Measurements from ENCODE around the gene ADD3. TPM values are rescaled to one million over a fixed set of nuclear protein-coding genes. Genes with fewer than 3 reads are reported as not detected.

Gene ADD3
- total RNA-seq, 1 donor = 536 TPM

DNA sequence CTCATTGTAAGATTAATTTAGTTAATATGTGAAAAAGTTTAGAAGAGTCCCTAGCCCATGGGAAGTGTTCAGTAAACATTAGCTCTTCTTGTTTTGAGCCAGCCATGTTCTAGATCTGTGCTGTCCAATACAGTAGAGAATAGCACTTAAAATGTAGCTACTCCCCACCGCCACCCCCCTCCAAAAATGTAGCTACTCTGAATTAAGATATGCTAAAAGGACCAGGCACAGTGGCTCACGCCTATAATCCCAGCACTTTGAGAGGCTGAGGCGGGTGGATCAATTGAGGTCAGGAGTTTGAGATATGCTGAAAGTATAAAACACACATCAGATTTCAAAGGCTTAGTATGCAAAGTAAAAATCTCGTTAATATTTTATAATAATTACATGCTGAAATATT is 152.3 kb downstream of the ADD3 start:
- Histone ChIP-seq H3K27me3 (ENCODE audit: insufficient read depth, low read length) (peaks cover 50% of the 10 kb centered on the region), H3K9me3 (ENCODE audit: low read depth, low read length) (no peaks in the 10 kb centered on the region), H3K4me3 (ENCODE audit: low read length) (no peak overlapping the region), H3K4me1 (ENCODE audit: insufficient read depth, low read length) (peaks cover 55% of the 10 kb centered on the region)

GRCh38 chr10:110160522-110160921 is 152.7 kb downstream of the ADD3 start:
- Histone ChIP-seq H3K27me3 (ENCODE audit: insufficient read depth, low read length) (peaks cover 49% of the 10 kb centered on the region), H3K9me3 (ENCODE audit: low read depth, low read length) (no peaks in the 10 kb centered on the region), H3K4me3 (ENCODE audit: low read length) (no peak overlapping the region), H3K4me1 (ENCODE audit: insufficient read depth, low read length) (peaks cover 55% of the 10 kb centered on the region)

DNA sequence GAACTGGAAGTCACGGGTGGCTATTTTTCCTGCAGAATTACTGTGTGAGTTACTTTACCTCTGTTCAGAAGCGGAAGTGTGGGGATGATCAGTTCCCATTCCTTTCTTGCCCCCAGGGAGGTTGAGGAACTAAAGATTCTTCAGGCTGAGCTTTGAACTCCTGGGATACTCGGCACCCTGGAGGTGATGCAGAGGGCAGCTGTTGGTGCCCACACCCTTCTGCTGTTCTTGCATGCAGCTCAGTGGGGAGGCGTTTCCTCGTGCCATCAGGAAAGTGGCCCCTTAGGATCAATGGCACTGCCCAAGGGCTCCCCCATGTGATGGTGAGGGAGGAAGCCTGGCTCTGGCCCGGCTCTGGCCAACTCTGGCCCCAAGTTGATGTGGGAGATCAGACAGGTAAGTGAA is 155.0 kb downstream of the ADD3 start:
- no peak overlapping the region for H3K4me3 ChIP-seq (ENCODE audit: low read length)
- H3K27me3 ChIP-seq (ENCODE audit: insufficient read depth, low read length) = peaks cover 64% of the 10 kb centered on the region
- H3K9me3 ChIP-seq (ENCODE audit: low read depth, low read length) = no peaks in the 10 kb centered on the region
- H3K4me1 ChIP-seq (ENCODE audit: insufficient read depth, low read length) = peaks cover 35% of the 10 kb centered on the region

GRCh38 chr10:110163192-110163773 is 155.5 kb downstream of the ADD3 start:
- Histone ChIP-seq H3K9me3 (ENCODE audit: low read depth, low read length) (no peaks in the 10 kb centered on the region), H3K4me1 (ENCODE audit: insufficient read depth, low read length) (peaks cover 35% of the 10 kb centered on the region), H3K27me3 (ENCODE audit: insufficient read depth, low read length) (peaks cover 65% of the 10 kb centered on the region), H3K4me3 (ENCODE audit: low read length) (no peak overlapping the region)

DNA sequence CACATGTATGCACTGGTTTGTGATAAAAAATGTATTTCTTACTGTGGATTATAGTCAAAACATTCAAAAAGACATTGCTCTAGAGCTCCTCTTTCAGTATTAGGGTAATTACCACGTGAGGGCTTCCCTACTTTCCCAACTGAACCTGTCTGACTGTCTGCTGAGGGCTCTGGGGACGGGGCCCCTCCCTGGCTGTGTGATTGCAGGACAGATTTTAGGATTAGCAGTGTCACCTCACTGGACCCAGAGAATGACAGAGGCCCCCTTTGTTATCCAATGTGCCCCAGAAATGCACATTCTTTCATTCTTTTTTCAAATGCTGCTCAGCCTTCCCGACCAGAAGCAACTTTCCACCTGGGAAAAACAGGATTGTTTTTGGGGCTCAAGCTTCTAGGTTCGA is 156.1 kb downstream of the ADD3 start:
- Histone ChIP-seq H3K27me3 (ENCODE audit: insufficient read depth, low read length) (peaks cover 64% of the 10 kb centered on the region), H3K9me3 (ENCODE audit: low read depth, low read length) (no peaks in the 10 kb centered on the region), H3K4me3 (ENCODE audit: low read length) (no peak overlapping the region), H3K4me1 (ENCODE audit: insufficient read depth, low read length) (peaks cover 34% of the 10 kb centered on the region)

GRCh38 chr10:110165239-110165638 is 157.5 kb downstream of the ADD3 start:
- Histone ChIP-seq H3K27me3 (ENCODE audit: insufficient read depth, low read length) (peaks cover 64% of the 10 kb centered on the region), H3K4me1 (ENCODE audit: insufficient read depth, low read length) (peaks cover 30% of the 10 kb centered on the region), H3K9me3 (ENCODE audit: low read depth, low read length) (no peaks in the 10 kb centered on the region), H3K4me3 (ENCODE audit: low read length) (no peak overlapping the region)

DNA sequence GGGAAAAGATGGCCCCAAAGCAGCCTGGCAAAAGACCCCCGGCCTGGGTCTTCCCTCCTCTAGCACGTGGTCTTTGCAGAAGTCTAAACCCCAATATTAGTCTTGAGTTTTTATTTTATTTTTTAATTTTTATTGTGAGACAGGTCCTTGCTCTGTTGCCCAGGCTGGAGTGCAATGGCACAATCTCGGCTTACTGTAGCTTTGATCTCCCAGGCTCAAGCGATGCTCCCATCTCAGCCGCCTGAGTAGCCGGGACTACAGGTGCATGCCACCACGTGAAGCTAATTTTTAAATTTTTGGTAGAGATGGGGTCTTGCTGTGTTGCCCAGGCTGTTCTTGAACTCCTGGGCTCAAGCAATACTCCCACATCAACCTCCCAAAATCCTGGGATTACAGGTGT is 159.4 kb downstream of the ADD3 start:
- Histone ChIP-seq H3K27me3 (ENCODE audit: insufficient read depth, low read length) (peaks cover 61% of the 10 kb centered on the region), H3K9me3 (ENCODE audit: low read depth, low read length) (no peaks in the 10 kb centered on the region)

GRCh38 chr10:110168601-110169481 is 161.1 kb downstream of the ADD3 start:
- peaks cover 26% of the 10 kb centered on the region for H3K4me1 ChIP-seq (ENCODE audit: insufficient read depth, low read length)
- no peaks in the 10 kb centered on the region for H3K9me3 ChIP-seq (ENCODE audit: low read depth, low read length)
- H3K4me3 ChIP-seq (ENCODE audit: low read length) = no peak overlapping the region
- peaks cover 68% of the 10 kb centered on the region for H3K27me3 ChIP-seq (ENCODE audit: insufficient read depth, low read length)

More for the DNA sequence above, 159.4 kb downstream of the ADD3 start:
- Histone ChIP-seq H3K4me3 (ENCODE audit: low read length) (no peak overlapping the region), H3K4me1 (ENCODE audit: insufficient read depth, low read length) (peaks cover 35% of the 10 kb centered on the region)

DNA sequence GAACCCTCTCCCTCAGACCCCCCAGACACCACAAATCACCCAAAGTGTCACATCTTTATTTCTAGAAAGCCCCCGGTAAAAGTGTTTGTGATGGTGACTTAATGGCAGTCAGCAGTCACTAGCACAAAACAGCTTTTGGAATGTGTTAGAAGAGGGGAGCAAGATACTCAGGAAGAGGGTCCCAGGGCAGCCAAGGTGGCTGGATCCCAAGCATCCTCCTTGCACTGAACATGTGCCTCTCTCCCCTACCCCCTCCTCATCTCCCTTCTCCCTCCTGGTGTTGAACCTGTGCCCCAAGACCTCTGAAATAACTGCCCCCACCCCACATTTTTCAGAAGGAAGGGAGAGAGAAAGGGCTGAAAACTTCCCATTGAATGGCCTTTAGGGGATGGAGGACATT is 161.8 kb downstream of the ADD3 start:
- Histone ChIP-seq H3K27me3 (ENCODE audit: insufficient read depth, low read length) (peaks cover 72% of the 10 kb centered on the region), H3K4me3 (ENCODE audit: low read length) (no peak overlapping the region), H3K9me3 (ENCODE audit: low read depth, low read length) (no peaks in the 10 kb centered on the region), H3K4me1 (ENCODE audit: insufficient read depth, low read length) (peaks cover 26% of the 10 kb centered on the region)

- H3K4me1 ChIP-seq (ENCODE audit: insufficient read depth, low read length) = peaks cover 26% of the 10 kb centered on the region
- H3K9me3 ChIP-seq (ENCODE audit: low read depth, low read length) = no peaks in the 10 kb centered on the region
- no peak overlapping the region for H3K4me3 ChIP-seq (ENCODE audit: low read length)
- H3K27me3 ChIP-seq (ENCODE audit: insufficient read depth, low read length) = peaks cover 69% of the 10 kb centered on the region
Measured at GRCh38 chr10:110170142-110170971, 162.6 kb downstream of the ADD3 start.

DNA sequence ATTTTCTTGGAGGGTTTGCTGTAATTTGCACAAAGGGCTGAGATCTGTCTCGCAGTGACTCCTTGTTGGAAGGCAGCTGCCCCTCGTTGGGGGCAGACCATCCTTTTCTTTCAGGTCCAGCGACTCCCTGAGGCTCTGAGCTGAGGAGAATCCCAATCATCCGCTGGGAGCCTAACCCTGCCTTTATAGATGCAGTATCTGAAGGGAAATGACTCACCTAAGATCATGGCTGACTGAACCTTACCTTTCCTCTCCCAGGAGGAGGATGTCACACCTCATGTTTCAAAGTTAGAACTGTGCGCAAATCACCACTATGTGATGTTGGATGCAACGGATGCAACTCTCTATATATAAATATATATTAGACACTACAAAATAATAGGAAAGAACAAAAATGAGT is 163.2 kb downstream of the ADD3 start:
- Histone ChIP-seq H3K27me3 (ENCODE audit: insufficient read depth, low read length) (peaks cover 63% of the 10 kb centered on the region), H3K4me1 (ENCODE audit: insufficient read depth, low read length) (peaks cover 28% of the 10 kb centered on the region), H3K9me3 (ENCODE audit: low read depth, low read length) (no peaks in the 10 kb centered on the region), H3K4me3 (ENCODE audit: low read length) (no peak overlapping the region)

GRCh38 chr10:110172155-110172554 is 164.4 kb downstream of the ADD3 start:
- peaks cover 35% of the 10 kb centered on the region for H3K4me1 ChIP-seq (ENCODE audit: insufficient read depth, low read length)

DNA sequence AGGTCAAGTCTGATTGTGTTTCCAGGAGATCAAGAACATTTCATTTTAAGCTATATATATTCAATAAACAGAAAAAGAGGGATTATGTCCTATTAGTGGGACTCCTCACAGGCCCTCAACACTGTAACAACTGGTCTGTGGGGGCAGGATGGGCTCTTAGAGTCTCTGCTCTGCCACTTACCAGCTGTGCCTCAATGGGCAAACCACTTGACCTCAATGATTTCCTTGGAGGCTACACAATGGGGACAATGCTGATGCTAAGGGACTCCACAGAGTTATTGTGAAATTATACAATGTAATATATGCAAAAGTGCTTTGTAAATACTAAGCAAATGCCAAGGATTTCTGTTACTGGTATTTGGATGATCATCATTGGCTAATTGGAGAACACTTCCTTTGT is 166.4 kb downstream of the ADD3 start:
- peaks cover 44% of the 10 kb centered on the region for H3K27me3 ChIP-seq (ENCODE audit: insufficient read depth, low read length)
- H3K4me1 ChIP-seq (ENCODE audit: insufficient read depth, low read length) = peaks cover 25% of the 10 kb centered on the region
- H3K4me3 ChIP-seq (ENCODE audit: low read length) = no peak overlapping the region
- no peaks in the 10 kb centered on the region for H3K9me3 ChIP-seq (ENCODE audit: low read depth, low read length)

More at GRCh38 chr10:110172155-110172554, 164.4 kb downstream of the ADD3 start:
- Histone ChIP-seq H3K9me3 (ENCODE audit: low read depth, low read length) (no peaks in the 10 kb centered on the region), H3K4me3 (ENCODE audit: low read length) (no peak overlapping the region), H3K27me3 (ENCODE audit: insufficient read depth, low read length) (peaks cover 59% of the 10 kb centered on the region)

DNA sequence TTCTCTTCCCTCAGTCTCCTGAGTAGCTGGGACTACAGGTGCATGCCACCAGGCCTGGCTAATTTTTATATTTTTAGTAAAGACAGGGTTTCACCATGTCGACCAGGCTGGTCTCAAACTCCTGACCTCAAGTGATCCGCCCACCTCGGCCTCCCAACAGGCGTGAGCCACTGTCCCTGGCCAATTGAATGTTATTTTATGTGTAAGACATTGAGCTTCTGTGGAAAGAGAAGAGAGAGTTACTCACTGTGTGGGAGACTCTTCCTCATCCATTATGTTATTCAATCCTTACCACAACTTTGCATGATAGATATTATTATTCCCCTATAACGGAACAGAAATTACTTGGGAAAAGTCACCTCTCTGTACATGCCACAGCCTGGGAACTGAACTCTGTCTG is 167.0 kb downstream of the ADD3 start:
- Histone ChIP-seq H3K4me1 (ENCODE audit: insufficient read depth, low read length) (peaks cover 22% of the 10 kb centered on the region), H3K9me3 (ENCODE audit: low read depth, low read length) (no peaks in the 10 kb centered on the region), H3K4me3 (ENCODE audit: low read length) (no peak overlapping the region), H3K27me3 (ENCODE audit: insufficient read depth, low read length) (peaks cover 41% of the 10 kb centered on the region)

DNA sequence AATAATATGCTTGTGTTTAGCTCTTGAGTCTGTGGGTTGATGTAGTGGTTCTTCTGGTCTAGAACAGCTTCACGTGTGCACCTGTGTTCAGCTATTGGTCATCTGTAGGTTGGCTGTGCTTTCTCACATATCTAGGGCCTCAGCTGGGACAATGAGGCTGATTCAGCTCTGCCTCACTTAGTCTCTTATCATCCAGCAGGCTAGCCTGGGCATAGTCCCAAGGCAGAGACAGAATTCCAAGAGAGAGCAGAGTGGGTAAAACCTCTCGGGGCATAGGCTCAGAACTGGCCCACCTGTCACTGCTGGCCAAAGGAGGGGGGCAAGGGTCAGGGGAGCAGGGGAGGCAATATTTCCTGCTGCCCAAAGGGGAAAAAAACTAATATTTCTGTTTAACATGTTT is 167.6 kb downstream of the ADD3 start:
- H3K4me3 ChIP-seq (ENCODE audit: low read length) = no peak overlapping the region
- H3K4me1 ChIP-seq (ENCODE audit: insufficient read depth, low read length) = peaks cover 16% of the 10 kb centered on the region
- peaks cover 36% of the 10 kb centered on the region for H3K27me3 ChIP-seq (ENCODE audit: insufficient read depth, low read length)
- H3K9me3 ChIP-seq (ENCODE audit: low read depth, low read length) = no peaks in the 10 kb centered on the region

Data from mononuclear cell (primary cell).